DMS114 treated with DMSO at 0.1 percent for 48 hours (cell line): Measurements from ENCODE around the gene PCDH18.

Experiments
- DNase-seq: peaks from one replicate; lab custom pipeline; 2025; ENCODE audit not compliant: unreplicated experiment; lab: John Stamatoyannopoulos, UW

The PCDH18 gene

GRCh38 chr4:137474711-137475301, 57.5 kb downstream of the PCDH18 start:
- no peak for DNase-seq

GRCh38 chr4:137471895-137472294, 60.4 kb downstream of the PCDH18 start:
- DNase-seq, result no peak

- no peak for DNase-seq
Measured at GRCh38 chr4:137471461-137471860, 60.8 kb downstream of the PCDH18 start.

- no peak for DNase-seq
Measured at GRCh38 chr4:137470806-137471205, 61.5 kb downstream of the PCDH18 start.
